HG03139 (cell line): ENCODE results near the gene SPA17.

ENCODE experiments used
- ATAC-seq: cut with Tn5 transposase; IDR thresholded peaks from one replicate; pipeline ENCODE4 v1.9.1; 2021; ENCODE audit not compliant: unreplicated experiment

SPA17 gene

GRCh38 chr11:124722176-124722575, 48.5 kb downstream of the SPA17 start:
- ATAC-seq, result no peak

- ATAC-seq, result peak; percentile 99
Observed at GRCh38 chr11:124724979-124725718, 51.4 kb downstream of the SPA17 start.

GRCh38 chr11:124725719-124726105, 52.0 kb downstream of the SPA17 start:
- ATAC-seq, result peak; percentile 8

- no peak for ATAC-seq
Observed at GRCh38 chr11:124727474-124727873, 53.8 kb downstream of the SPA17 start.

- ATAC-seq, result no peak
Observed at GRCh38 chr11:124728134-124728533, 54.4 kb downstream of the SPA17 start.

- ATAC-seq, result no peak
Observed at GRCh38 chr11:124729571-124729970, 55.9 kb downstream of the SPA17 start.

- ATAC-seq, result no peak
Observed at GRCh38 chr11:124732230-124732629, 58.5 kb downstream of the SPA17 start.

- no peak for ATAC-seq
Observed at GRCh38 chr11:124736736-124737135, 63.0 kb downstream of the SPA17 start.

GRCh38 chr11:124737638-124738305, 64.1 kb downstream of the SPA17 start:
- no peak for ATAC-seq

- no peak for ATAC-seq
Observed at GRCh38 chr11:124738713-124739478, 65.2 kb downstream of the SPA17 start.

- ATAC-seq, result peak; percentile 97
Observed at GRCh38 chr11:124739479-124740276, 66.0 kb downstream of the SPA17 start, which contains the start of gene NRGN. NRGN (plus strand) TSS chr11:124739942; CDS start chr11:124740085, 143 bp downstream.

- ATAC-seq, result peak; percentile 39
Observed at GRCh38 chr11:124740277-124740882, 66.7 kb downstream of the SPA17 start.

GRCh38 chr11:124742555-124742954, 68.9 kb downstream of the SPA17 start:
- no peak for ATAC-seq

GRCh38 chr11:124743050-124743449, 69.3 kb downstream of the SPA17 start:
- ATAC-seq, result no peak

GRCh38 chr11:124745270-124745834, 71.6 kb downstream of the SPA17 start:
- ATAC-seq, result no peak

GRCh38 chr11:124745835-124746620, 72.3 kb downstream of the SPA17 start:
- peak; percentile 18 for ATAC-seq

- peak; percentile 85 for ATAC-seq
Observed at GRCh38 chr11:124746621-124747243, 73.0 kb downstream of the SPA17 start.
